GM23338 (cell line): ENCODE results near the gene CSTF2.

Experiments
- JUNB ChIP-seq: IDR thresholded peaks from one replicate; pipeline ENCODE4 v1.6.1; 2016; ENCODE audit warnings: antibody characterized with exemption; ENCODE audit not compliant: unreplicated experiment
- POLR2AphosphoS5 ChIP-seq: IDR thresholded peaks from 2 replicates; pipeline ENCODE4 v1.6.1; 2016; ENCODE audit warnings: antibody characterized with exemption, low read depth
- TF ChIP-seq, protein P1 (sequence below), 2 experiments: fragments of 200-600 bp in 1 of 2; sonication (generic) in 1 of 2; conservative IDR thresholded peaks; 2 replicates each; pipeline versions ENCODE4 v1.5.1 to v1.6.1; 2016 to 2017; ENCODE audit warnings: antibody characterized with exemption in 2 of 2, low read depth in 2 of 2, mild to moderate bottlenecking in 2 of 2, moderate library complexity in 1 of 2
- TF ChIP-seq, protein P2 (sequence below): IDR thresholded peaks from one replicate; pipeline ENCODE4 v1.6.1; 2018; ENCODE audit warnings: antibody characterized with exemption; ENCODE audit not compliant: unreplicated experiment

DNA sequence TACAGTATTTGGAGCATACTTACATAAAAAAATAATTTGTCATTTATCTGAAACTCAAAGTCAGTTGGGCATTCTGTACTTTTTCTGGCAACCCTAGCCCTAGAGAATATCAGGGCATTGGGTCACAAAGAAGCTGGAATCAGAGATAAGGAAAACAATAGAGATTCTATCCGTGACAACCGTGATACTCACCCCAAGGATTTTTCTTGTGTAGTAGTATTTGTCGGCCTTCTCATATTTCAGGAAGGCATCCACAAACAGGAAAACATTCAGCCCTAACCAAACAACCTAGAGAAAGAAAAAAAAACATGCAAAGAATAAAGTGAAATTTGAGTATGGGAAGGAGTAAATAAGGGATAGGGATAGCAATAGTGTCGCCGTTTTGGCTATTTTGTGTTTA is 50.3 kb downstream of the CSTF2 start:
- TF ChIP-seq POLR2AphosphoS5 (no peak), JUNB (no peak)
- TF ChIP-seq, protein P1, sequence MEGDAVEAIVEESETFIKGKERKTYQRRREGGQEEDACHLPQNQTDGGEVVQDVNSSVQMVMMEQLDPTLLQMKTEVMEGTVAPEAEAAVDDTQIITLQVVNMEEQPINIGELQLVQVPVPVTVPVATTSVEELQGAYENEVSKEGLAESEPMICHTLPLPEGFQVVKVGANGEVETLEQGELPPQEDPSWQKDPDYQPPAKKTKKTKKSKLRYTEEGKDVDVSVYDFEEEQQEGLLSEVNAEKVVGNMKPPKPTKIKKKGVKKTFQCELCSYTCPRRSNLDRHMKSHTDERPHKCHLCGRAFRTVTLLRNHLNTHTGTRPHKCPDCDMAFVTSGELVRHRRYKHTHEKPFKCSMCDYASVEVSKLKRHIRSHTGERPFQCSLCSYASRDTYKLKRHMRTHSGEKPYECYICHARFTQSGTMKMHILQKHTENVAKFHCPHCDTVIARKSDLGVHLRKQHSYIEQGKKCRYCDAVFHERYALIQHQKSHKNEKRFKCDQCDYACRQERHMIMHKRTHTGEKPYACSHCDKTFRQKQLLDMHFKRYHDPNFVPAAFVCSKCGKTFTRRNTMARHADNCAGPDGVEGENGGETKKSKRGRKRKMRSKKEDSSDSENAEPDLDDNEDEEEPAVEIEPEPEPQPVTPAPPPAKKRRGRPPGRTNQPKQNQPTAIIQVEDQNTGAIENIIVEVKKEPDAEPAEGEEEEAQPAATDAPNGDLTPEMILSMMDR (conservative IDR thresholded peaks at IDR 0.05; ENCODE audit: low read depth in 2 of 2), result no peak
- TF ChIP-seq, protein P2, sequence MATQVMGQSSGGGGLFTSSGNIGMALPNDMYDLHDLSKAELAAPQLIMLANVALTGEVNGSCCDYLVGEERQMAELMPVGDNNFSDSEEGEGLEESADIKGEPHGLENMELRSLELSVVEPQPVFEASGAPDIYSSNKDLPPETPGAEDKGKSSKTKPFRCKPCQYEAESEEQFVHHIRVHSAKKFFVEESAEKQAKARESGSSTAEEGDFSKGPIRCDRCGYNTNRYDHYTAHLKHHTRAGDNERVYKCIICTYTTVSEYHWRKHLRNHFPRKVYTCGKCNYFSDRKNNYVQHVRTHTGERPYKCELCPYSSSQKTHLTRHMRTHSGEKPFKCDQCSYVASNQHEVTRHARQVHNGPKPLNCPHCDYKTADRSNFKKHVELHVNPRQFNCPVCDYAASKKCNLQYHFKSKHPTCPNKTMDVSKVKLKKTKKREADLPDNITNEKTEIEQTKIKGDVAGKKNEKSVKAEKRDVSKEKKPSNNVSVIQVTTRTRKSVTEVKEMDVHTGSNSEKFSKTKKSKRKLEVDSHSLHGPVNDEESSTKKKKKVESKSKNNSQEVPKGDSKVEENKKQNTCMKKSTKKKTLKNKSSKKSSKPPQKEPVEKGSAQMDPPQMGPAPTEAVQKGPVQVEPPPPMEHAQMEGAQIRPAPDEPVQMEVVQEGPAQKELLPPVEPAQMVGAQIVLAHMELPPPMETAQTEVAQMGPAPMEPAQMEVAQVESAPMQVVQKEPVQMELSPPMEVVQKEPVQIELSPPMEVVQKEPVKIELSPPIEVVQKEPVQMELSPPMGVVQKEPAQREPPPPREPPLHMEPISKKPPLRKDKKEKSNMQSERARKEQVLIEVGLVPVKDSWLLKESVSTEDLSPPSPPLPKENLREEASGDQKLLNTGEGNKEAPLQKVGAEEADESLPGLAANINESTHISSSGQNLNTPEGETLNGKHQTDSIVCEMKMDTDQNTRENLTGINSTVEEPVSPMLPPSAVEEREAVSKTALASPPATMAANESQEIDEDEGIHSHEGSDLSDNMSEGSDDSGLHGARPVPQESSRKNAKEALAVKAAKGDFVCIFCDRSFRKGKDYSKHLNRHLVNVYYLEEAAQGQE, result no peak
